Esophagus mucosa (tissue), 1 donor: ENCODE results near the gene WTAP. TPM values are rescaled to one million over a fixed set of nuclear protein-coding genes. Genes with fewer than 3 reads are reported as not detected.
"Not testable (repeated sequence)": the region's sequence is repeated elsewhere in the genome, so short reads cannot be mapped to it uniquely, and the experiment has no call there.

Experiments
- ATAC-seq: fragments of 200-7000 bp; cut with Tn5 transposase; one replicate; pipeline ENCODE4 v1.9.1; 2020
- total RNA-seq: library from RNA; stranded (reverse); gene quantifications from one replicate; pipeline ENCODE4 v1.2.4, GENCODE V29; 2023
- donor health status: DM: yes; HTN: yes; CAD: no.

The WTAP gene
- total RNA-seq, 1 donor from 2014 or later, result 71.0 TPM

GRCh38 chr6:159729598-159730331 lies 2.5 kb downstream of the WTAP start:
- ATAC-seq, result no peak

GRCh38 chr6:159730332-159730676 lies 3.0 kb downstream of the WTAP start:
- ATAC-seq, result no peak

- ATAC-seq, result not testable (repeated sequence)
Observed at GRCh38 chr6:159732550-159732949, 5.2 kb downstream of the WTAP start.

- not testable (repeated sequence) for ATAC-seq
Observed at GRCh38 chr6:159733395-159733794, 6.1 kb downstream of the WTAP start.

GRCh38 chr6:159736908-159737307 lies 9.6 kb downstream of the WTAP start:
- no peak for ATAC-seq

- no peak for ATAC-seq
Observed at GRCh38 chr6:159739341-159739740, 12.0 kb downstream of the WTAP start.

GRCh38 chr6:159742165-159742564 lies 14.9 kb downstream of the WTAP start:
- ATAC-seq, result no peak

GRCh38 chr6:159745081-159745480 lies 17.8 kb downstream of the WTAP start:
- no peak for ATAC-seq

- no peak for ATAC-seq
Observed at GRCh38 chr6:159746759-159747158, 19.5 kb downstream of the WTAP start.

- not testable (repeated sequence) for ATAC-seq
Observed at GRCh38 chr6:159748127-159748526, 20.8 kb downstream of the WTAP start.

GRCh38 chr6:159751448-159751847 lies 24.1 kb downstream of the WTAP start:
- no peak for ATAC-seq

- no peak for ATAC-seq
Observed at GRCh38 chr6:159753081-159753872, 26.0 kb downstream of the WTAP start.

GRCh38 chr6:159754401-159754800 lies 27.1 kb downstream of the WTAP start:
- ATAC-seq, result no peak

- ATAC-seq, result no peak
Observed at GRCh38 chr6:159754959-159755914, 27.9 kb downstream of the WTAP start.

- ATAC-seq, result no peak
Observed at GRCh38 chr6:159756508-159756907, 29.2 kb downstream of the WTAP start.

- ATAC-seq, result no peak
Observed at GRCh38 chr6:159758031-159759001, 31.0 kb downstream of the WTAP start.

GRCh38 chr6:159759645-159760044 lies 32.3 kb downstream of the WTAP start:
- no peak for ATAC-seq

- no peak for ATAC-seq
Observed at GRCh38 chr6:159760602-159761057, 33.3 kb downstream of the WTAP start.

- no peak for ATAC-seq
Observed at GRCh38 chr6:159761129-159761872, 34.0 kb downstream of the WTAP start.

GRCh38 chr6:159761873-159762680 lies 34.8 kb downstream of the WTAP start, which contains the start of gene ACAT2:
Gene ACAT2 (plus strand): TSS chr6:159762045. CDS start chr6:159762088, 43 bp downstream.
- peak; percentile 99 for ATAC-seq
